ENCODE measurements around the gene KCP.
A peak's percentile ranks its signal among the peaks of the same experiment; 100 is the strongest.

DNA sequence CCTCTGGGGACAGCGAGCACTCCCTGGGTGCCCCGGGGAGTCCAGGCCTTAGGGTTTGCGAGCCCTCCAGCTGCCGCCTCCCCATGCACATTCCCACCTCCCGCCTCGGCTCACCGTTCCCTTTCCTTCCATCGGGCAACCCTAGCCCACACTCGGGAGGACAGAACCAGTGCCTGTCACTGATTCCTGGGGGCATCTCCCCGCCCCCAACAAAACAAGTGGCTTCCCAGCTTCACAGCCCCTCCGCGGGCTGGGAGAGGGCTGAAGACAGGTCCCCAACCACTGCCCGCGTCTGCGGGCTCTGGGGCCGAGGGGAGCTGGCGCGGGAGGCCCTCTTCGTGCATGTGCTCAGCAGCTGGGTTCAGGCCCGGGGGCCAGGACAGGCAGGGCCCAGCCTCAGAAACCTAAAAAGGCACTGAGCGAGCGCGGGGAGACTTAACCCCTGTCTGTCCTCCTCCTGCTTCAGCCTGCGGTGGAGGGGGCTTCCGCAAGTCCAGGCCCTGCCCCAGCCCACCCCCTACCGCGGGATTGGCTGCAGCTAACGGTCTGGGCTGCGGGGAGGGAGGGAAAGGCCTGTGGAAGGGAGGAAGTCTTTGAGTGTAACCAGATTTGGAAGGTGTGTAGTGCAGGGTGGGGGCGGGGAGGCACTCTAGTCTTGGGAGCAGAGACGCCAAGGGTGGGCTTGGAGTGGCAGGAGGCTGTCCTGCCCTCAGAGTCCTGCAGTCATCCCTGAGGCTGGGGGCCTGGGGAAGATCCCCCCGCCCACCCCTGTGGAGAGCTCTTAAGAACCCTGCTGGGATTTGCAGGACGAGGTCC lies 79.1 kb downstream of the KCP start:
- TF ChIP-seq EZH2phosphoT487 (IDR thresholded peaks at IDR 0.05; ENCODE audit: borderline replicate concordance, low read depth): no peak
- TF ChIP-seq JUND (IDR thresholded peaks at IDR 0.05): no peak
- TF ChIP-seq MEF2A (IDR thresholded peaks at IDR 0.05; ENCODE audit: borderline replicate concordance, low read depth): no peak
- TF ChIP-seq, protein P1, sequence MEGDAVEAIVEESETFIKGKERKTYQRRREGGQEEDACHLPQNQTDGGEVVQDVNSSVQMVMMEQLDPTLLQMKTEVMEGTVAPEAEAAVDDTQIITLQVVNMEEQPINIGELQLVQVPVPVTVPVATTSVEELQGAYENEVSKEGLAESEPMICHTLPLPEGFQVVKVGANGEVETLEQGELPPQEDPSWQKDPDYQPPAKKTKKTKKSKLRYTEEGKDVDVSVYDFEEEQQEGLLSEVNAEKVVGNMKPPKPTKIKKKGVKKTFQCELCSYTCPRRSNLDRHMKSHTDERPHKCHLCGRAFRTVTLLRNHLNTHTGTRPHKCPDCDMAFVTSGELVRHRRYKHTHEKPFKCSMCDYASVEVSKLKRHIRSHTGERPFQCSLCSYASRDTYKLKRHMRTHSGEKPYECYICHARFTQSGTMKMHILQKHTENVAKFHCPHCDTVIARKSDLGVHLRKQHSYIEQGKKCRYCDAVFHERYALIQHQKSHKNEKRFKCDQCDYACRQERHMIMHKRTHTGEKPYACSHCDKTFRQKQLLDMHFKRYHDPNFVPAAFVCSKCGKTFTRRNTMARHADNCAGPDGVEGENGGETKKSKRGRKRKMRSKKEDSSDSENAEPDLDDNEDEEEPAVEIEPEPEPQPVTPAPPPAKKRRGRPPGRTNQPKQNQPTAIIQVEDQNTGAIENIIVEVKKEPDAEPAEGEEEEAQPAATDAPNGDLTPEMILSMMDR (IDR thresholded peaks at IDR 0.05): no peak
- peak; percentile 68 for TF ChIP-seq TAF1 (IDR thresholded peaks at IDR 0.05; ENCODE audit: borderline replicate concordance, low read depth, low read length)
- TF ChIP-seq RFX5 (IDR thresholded peaks at IDR 0.05; ENCODE audit: low read length): no peak
- TF ChIP-seq, protein P2, sequence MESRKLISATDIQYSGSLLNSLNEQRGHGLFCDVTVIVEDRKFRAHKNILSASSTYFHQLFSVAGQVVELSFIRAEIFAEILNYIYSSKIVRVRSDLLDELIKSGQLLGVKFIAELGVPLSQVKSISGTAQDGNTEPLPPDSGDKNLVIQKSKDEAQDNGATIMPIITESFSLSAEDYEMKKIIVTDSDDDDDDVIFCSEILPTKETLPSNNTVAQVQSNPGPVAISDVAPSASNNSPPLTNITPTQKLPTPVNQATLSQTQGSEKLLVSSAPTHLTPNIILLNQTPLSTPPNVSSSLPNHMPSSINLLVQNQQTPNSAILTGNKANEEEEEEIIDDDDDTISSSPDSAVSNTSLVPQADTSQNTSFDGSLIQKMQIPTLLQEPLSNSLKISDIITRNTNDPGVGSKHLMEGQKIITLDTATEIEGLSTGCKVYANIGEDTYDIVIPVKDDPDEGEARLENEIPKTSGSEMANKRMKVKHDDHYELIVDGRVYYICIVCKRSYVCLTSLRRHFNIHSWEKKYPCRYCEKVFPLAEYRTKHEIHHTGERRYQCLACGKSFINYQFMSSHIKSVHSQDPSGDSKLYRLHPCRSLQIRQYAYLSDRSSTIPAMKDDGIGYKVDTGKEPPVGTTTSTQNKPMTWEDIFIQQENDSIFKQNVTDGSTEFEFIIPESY (IDR thresholded peaks at IDR 0.05; ENCODE audit: borderline replicate concordance, low read depth): no peak
- TF ChIP-seq MAX (IDR thresholded peaks at IDR 0.05; ENCODE audit: low read depth): peak; percentile 76
- TF ChIP-seq MXI1 (IDR thresholded peaks at IDR 0.05; ENCODE audit: low read depth, low read length): no peak
- TF ChIP-seq, protein P3, sequence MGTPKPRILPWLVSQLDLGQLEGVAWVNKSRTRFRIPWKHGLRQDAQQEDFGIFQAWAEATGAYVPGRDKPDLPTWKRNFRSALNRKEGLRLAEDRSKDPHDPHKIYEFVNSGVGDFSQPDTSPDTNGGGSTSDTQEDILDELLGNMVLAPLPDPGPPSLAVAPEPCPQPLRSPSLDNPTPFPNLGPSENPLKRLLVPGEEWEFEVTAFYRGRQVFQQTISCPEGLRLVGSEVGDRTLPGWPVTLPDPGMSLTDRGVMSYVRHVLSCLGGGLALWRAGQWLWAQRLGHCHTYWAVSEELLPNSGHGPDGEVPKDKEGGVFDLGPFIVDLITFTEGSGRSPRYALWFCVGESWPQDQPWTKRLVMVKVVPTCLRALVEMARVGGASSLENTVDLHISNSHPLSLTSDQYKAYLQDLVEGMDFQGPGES (IDR thresholded peaks at IDR 0.05; ENCODE audit: low read depth, low read length): no peak
- TF ChIP-seq RAD21 (IDR thresholded peaks at IDR 0.05; ENCODE audit: low read length): no peak; the same call in 1 of the 2 replicates
- TF ChIP-seq POLR2AphosphoS5 (IDR thresholded peaks at IDR 0.05; ENCODE audit: low read depth, low read length): peak; percentile 72

Data from SK-N-SH (cell line).